ENCODE measurements around the gene CD6. TPM values are rescaled to one million over a fixed set of nuclear protein-coding genes. Genes with fewer than 3 reads are reported as not detected.

CD6 gene
- total and polyA plus RNA-seq, 2 of the 8 experiments (the other 6 are each of a cell fraction or from before 2014, with no cell fraction given) = 0.03 TPM; not detected in 1

DNA sequence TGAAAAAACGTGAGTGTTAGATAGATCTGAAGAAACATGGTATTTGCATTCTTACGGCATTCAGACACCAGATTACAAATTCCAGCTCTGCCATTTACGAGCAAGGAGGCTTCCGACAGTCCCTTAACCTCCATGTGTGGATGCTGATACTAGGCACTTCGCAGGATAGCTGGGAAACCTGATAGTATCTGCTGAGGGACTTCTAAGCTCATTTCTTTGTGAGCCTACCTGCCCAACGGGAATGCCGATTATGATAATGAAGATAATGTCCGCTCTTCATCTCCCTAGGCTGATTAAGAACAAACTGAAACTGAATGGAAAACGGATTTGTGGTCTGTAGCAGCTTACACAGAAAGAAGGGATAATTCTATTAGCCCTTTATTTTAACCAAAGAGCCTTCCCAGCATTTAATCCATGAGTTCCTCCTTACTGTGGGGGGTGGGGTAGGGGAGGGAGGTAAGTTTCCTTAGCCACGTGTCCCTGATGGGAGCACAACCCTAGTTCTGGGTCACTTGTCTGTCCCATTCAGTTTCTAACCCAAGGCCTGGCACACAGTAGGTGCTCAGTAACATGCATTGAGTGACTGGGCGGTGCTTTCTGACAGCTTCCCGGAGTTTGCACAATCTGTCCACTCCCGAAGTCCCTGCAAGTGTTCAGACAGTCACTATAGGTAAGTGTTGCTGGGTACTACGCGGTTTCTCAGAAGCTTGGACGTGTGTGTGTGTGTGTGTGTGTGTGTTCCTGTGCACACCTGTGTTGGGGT lies 39.2 kb downstream of the CD6 start:
- Histone ChIP-seq H3K9me3 (ENCODE audit: insufficient read depth in 2 of 2, low read depth in 1 of 2, low read length in 1 of 2) (no peaks in the 10 kb centered on the region), H3K4ac (replicated peaks; ENCODE audit: insufficient read length, low read depth, low read length) (no peak overlapping the region), H3K79me1 (ENCODE audit: low read depth, low read length) (no peaks in the 10 kb centered on the region), H2BK20ac (ENCODE audit: low read length) (no peak overlapping the region), H2BK120ac (replicated peaks; ENCODE audit: low read depth, low read length) (no peak overlapping the region), H2BK5ac (ENCODE audit: low read depth, low read length) (no peak overlapping the region), H3K27ac (ENCODE audit: low read depth, low read length) (no peak overlapping the region), H2AFZ (ENCODE audit: low read length) (no peak overlapping the region), H3K9ac (replicated peaks in 1 of 4; ENCODE audit: extremely low read depth in 1 of 4, low read depth in 3 of 4, low read length in 3 of 4) (no peak overlapping the region), H2BK12ac (ENCODE audit: low read depth, low read length) (no peak overlapping the region), H3K14ac (ENCODE audit: insufficient read length) (no peak overlapping the region), H4K5ac (ENCODE audit: insufficient read length, low read depth, low read length) (no peak overlapping the region), H3K23me2 (ENCODE audit: low read depth, low read length) (peaks cover 10% of the 10 kb centered on the region; the same call in 1 of the 2 replicates), H3K56ac (replicated peaks; ENCODE audit: insufficient read length, low read depth, low read length) (no peak overlapping the region), H2AK5ac (ENCODE audit: low read depth, low read length) (no peak overlapping the region), H4K91ac (replicated peaks; ENCODE audit: insufficient read length, low read length) (no peak overlapping the region), H3K4me3 (ENCODE audit: extremely low read depth in 1 of 4, insufficient read depth in 2 of 4, low read depth in 3 of 4, low read length in 4 of 4) (no peak overlapping the region), H3K4me1 (replicated peaks in 1 of 4; ENCODE audit: control insufficient read depth in 3 of 4, insufficient read depth in 4 of 4, low read length in 3 of 4) (peaks cover 0 to 3% (median under 1%) of the 10 kb centered on the region in 4 experiments; a peak in 2 of 7 replicates), H4K8ac (ENCODE audit: extremely low read depth, insufficient read depth, low read length) (no peak overlapping the region), H3K36me3 (ENCODE audit: control insufficient read depth in 2 of 4, insufficient read depth in 4 of 4, low read length in 3 of 4) (no peaks in the 10 kb centered on the region), H3K4me2 (ENCODE audit: insufficient read depth in 1 of 2, low read depth in 2 of 2, low read length in 2 of 2) (no peak overlapping the region), H4K20me1 (replicated peaks in 1 of 2; ENCODE audit: control insufficient read depth in 1 of 2, insufficient read depth in 2 of 2, low read length in 2 of 2) (peaks cover 2 to 19% of the 10 kb centered on the region in 2 experiments), H3K23ac (ENCODE audit: insufficient read length) (no peak overlapping the region), H3K79me2 (ENCODE audit: control insufficient read depth in 1 of 2, insufficient read depth in 2 of 2, low read length in 2 of 2) (no peaks in the 10 kb centered on the region), H3K27me3 (replicated peaks in 1 of 4; ENCODE audit: control insufficient read depth in 3 of 4, extremely low read depth in 1 of 4, insufficient read depth in 3 of 4, low read length in 3 of 4) (peaks cover 34 to 79% (median 61%) of the 10 kb centered on the region in 4 experiments), H2BK15ac (ENCODE audit: low read length) (no peak overlapping the region), H3K18ac (ENCODE audit: extremely low read depth, low read length) (no peak overlapping the region)
- FAIRE-seq (no peak), DNase-seq (ENCODE audit: low read depth in 1 of 2, low spot score in 2 of 2) (no peak)
- CTCF ChIA-PET (ENCODE audit: partially characterized antibody) = interaction anchor here (0.5 to 1.4 kb wide), 5 partner anchors 37 to 254 kb away, joined by 3 read pairs; partner anchors contain the start of gene MS4A15
- POLR2A ChIA-PET (ENCODE audit: partially characterized antibody) = no interaction called here
- TF ChIP-seq CEBPB (IDR thresholded peaks at IDR 0.05; ENCODE audit: low read depth, low read length) (no peak), KDM1A (IDR thresholded peaks at IDR 0.05; ENCODE audit: borderline replicate concordance, low read length) (no peak), GTF2F1 (IDR thresholded peaks at IDR 0.05; ENCODE audit: borderline replicate concordance, low read depth, low read length) (no peak), CTBP2 (IDR thresholded peaks at IDR 0.05; ENCODE audit: borderline replicate concordance, insufficient read depth, insufficient read length, low read length) (no peak)
- TF ChIP-seq, protein P1, sequence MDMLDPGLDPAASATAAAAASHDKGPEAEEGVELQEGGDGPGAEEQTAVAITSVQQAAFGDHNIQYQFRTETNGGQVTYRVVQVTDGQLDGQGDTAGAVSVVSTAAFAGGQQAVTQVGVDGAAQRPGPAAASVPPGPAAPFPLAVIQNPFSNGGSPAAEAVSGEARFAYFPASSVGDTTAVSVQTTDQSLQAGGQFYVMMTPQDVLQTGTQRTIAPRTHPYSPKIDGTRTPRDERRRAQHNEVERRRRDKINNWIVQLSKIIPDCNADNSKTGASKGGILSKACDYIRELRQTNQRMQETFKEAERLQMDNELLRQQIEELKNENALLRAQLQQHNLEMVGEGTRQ (IDR thresholded peaks at IDR 0.05; ENCODE audit: low read length) = no peak
- TF ChIP-seq, protein P2, sequence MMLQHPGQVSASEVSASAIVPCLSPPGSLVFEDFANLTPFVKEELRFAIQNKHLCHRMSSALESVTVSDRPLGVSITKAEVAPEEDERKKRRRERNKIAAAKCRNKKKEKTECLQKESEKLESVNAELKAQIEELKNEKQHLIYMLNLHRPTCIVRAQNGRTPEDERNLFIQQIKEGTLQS (IDR thresholded peaks at IDR 0.05; ENCODE audit: insufficient read depth, low read depth, low read length) = no peak
- 78% methylated on average over 16 of the region's 16 CpGs; no CpG with 5 or more reads in 1 of the 2 experiments for WGBS, 2 experiments (ENCODE audit: extremely low coverage in 1 of 2, insufficient coverage in 1 of 2, insufficient read length in 1 of 2, insufficient replicate concordance in 2 of 2, low coverage in 1 of 2, low lambda C conversion rate in 2 of 2, missing lambda C conversion rate in 1 of 2)

Measured in H1 (cell line).